ENCODE results near the gene KIR3DL3.

DNA sequence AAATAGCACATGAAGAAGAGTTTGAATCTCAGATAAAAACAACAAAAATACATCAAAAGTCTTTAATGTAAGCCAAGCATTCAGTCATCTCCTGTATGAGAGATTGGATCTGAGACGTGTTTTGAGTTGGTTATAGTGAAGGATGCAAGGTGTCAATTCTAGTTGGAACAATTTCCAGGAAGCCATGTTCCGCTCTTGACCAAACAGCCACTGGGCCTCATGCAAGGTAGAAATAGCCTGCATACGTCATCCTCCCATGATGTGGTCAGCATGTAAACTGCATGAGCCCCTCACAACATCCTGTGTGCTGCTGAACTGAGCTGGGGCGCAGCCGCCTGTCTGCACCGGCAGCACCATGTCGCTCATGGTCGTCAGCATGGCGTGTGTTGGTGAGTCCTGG, at the start of gene KIR3DL3:
- TF ChIP-seq CTCF (optimal IDR thresholded peaks at IDR 0.05 in 1 of 3, IDR thresholded peaks at IDR 0.05 in 1 of 3, conservative IDR thresholded peaks at IDR 0.05 in 1 of 3; ENCODE audit: extremely low read depth in 1 of 3, insufficient read depth in 2 of 3, low read length in 3 of 3): no peak
- TF ChIP-seq EZH2 (IDR thresholded peaks at IDR 0.05; ENCODE audit: low read length): no peak
